SKM-1 treated with dmso at 0.1 percent for 144 hours (cell line): Measurements from ENCODE around the gene NRP1.

Source experiments
- DNase-seq: peaks from one replicate; lab custom pipeline; 2025; ENCODE audit not compliant: unreplicated experiment; lab: John Stamatoyannopoulos, UW

NRP1 gene

DNA sequence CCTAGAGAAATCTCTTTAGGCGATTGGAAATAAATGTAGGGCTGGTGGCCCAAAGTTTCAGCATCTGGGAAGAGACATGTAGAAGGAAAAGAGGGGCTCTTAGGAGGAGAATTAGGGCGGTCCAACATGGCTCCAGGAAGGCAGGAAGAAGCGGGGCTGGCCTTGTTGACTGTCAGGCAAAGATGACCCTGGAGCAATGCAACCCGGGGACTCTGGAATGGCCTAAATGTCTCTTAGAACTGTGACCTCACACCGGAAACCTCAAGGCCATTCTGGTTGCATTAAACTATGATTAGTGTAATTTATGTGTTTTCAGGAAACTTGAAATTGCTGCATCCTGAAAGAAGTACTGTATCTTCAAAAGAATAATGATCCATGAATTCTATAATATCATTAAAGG, 66.8 kb downstream of the NRP1 start:
- DNase-seq = no peak

DNA sequence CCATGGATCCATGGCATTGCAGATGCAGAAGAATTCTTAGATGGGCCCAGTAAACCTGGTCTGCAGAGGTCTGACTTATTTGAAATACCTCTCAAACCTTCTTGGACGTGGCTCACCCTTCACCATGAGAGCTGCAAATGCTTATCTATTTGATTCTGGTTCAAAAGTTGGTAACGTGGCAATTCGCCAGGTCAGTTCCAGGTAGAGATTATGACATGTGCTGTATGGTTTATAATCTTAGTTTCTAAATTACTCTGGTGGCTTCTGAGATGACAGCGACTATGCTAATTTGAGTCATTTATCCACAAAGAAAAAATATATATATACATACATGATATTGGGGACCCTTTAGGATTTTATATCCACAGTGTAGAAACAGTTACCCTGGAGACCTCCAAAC, 68.8 kb downstream of the NRP1 start:
- no peak for DNase-seq

DNA sequence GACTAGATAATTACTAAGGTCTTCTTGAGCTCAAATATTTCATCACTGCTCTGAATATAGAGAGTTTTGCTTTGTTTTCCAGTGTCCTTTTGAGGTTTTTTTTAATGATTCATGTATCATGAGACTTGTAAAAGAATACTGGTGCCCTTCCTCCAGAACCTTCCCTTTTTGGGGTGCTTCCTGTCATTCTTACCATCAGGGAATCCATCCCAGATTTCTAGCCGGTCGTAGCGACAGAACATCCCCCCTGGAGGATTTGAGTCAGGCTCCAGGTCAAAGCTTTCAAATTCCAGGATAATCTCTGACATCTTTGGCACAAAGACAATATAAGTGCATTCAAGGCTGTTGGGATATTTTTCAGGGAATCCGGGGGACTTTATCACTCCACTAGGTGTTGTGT, 71.0 kb downstream of the NRP1 start:
- no peak for DNase-seq

DNA sequence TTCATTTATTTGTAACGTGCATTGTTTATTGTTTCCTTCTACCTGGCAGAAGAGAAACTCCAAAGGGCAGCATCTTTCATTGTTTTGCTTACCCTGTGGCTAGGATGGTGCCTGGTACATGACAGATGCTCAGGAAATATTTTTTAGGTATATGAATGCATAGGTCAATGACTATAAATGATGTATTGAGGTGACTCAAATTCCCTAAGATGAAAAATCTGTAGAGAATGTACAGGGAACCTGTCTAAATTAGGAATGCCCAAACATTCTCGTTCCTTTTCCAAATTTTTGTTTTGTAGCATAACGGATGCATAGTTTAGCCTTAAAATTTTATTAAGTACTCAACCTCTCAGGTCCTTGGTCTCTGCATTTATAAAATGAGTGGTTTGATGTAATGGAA, 71.6 kb downstream of the NRP1 start:
- DNase-seq = no peak

DNA sequence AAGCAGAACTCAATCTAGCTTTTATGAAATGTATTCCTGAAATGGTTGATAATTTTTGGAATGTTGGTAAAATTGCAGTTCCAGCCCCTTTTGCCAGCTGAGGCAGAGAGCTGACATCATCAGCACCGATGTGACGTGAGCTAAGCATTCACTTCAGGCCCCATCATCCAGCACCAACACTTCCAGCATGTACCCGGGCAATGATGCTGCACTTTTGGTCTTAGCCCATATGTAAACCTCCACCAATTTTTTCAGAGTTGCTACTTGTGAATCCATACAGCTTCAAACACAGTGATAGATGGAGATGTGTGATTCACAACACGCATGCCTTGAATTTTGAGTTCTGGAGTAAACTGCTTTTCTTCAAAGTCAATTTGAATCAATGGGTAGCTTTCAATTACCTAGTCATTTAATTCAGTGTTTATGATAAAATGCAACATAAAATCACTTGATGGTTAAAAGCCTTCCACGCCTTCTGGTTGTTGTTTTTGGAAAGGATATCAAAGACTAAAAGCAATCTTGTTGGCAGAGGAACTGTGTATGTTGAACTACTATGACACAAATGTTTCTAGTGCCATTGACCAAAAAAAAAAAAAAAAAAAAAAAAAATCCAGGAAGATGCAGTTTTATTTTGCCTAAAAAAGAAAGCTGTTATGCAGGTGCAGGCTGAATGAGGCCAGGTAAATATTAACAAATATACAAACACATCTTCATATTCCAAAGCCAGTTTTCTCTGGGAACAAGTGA, 73.9 kb downstream of the NRP1 start:
- DNase-seq = no peak

DNA sequence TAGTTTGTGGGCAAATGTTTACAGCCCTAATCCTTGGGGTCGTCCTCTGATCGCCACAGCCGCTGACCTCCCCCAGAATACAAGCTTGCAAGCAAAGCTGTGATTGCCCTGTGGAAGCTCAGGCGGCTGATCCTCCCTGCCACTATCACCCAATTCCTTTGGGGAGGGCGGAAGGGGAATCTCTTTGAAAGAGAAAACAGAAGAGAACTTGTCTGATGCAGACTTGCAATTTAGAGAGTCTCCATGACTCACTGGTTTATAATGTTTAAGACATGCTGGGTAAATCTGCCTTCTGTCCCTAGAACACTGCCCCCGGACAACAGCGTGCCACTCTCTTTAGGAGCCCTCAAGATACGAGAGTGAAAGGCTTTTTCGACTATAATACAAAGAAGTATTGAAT, 75.5 kb downstream of the NRP1 start:
- DNase-seq = no peak

DNA sequence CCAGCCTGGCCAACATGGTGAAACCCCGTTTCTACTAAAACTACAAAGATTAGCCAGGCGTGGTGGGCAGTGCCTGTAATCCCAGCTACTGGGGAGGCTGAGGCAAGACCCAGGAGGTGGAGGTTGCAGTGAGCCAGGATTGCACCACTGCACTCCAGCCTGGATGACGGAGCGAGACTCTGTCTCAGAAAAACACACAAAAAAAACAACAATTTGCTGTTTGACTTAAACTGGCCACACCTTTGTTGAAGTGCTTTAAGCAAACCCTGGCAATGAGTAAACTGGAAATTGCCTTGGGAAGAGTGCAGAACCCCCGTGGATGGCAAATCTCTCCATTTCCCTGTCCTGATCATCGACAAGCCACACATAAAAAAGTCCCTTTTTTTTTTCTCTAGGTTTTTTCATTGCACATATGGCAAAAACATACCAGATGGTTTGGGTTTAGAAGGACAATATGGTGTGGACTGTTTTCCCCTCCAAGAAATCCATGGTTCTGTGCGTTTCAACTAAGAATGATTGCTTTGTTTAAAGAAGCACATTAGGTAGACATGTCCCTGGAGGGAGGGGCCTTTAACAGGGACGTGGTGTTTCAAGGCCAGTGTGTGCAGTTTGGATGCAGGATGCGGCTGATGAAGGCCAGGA, 76.9 kb downstream of the NRP1 start:
- no peak for DNase-seq

DNA sequence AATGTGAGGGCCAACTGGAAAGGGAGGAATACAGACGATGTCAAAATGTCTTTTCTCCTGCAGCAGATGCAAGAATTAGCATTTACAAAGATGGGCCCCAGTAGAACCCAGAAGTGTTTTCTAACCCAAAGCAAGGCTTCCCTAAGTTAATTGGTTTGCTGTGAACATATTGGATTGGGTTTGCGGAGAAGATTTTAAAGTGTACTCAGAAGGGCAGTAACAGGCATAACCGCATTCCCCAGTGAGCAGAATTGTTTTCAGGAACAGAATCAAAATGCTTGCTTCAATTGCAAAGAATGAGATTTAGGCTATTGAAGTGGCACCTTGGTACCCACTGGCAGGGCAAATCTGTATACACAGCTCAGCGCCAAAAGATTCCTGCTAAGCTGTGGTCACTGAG, 78.0 kb downstream of the NRP1 start:
- no peak for DNase-seq

DNA sequence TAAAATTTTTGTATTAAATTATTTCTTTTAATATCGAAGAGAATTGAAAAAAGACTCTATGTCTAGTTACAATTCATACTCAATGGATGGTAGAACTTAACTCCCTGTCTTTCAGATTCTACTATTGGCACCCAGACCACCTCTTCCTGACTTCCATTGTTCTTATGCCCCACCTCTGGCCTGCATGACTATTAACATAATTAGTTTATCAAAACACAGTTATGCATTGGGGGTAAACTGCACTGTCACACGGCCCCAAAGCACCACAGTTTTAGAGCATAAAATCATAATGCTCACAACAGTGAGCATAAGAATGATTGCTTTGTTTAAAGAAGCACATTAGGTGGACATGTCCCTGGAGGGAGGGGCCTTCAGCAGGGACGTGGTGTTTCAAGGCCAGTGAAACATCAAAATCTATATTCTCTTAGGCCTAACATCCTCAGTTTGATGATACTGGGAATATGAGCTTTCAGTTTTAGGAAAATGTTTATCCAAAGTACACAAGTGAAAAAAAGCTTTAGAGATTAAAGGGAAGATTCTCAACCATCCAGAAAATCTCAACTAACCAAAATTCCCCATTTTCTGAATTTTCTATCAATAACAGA, 79.8 kb downstream of the NRP1 start:
- no peak for DNase-seq

DNA sequence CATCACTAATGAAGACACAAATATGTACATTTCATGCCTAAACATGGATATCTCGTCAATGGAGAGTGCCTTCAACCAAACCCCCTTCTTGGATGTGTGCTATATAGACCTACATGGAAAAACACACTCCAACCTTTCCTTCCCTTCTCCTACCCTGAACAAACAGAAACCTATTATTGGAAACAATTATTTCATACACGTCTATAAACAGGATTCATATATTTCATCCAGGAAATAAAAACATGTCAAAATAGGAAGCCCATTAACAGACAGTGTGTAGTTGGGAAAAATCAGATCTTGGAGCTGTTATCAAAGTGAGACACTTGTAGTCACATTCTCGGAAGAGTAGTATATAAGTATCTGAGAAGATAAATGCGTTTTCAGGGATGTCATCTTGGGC, 81.1 kb downstream of the NRP1 start:
- DNase-seq = no peak

DNA sequence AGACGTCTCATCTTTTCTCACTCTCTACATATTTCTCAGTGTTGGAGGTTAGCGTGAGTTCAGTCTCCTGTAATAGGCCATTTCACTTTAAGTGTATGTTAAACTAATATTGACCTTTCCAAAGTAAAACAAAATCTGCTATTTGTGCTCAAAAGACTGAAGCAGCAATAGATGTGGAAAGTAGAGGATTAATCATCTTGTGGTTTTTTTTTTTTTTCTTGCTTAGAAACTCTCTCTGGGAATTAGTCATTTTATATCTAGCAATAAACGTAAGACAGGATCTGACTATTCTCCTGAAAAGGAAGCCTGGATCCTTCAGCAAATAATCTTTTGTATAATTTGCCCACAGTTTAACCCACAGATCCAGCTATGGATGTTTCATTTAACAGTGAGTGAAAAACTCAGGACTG, 81.7 kb downstream of the NRP1 start:
- DNase-seq = no peak

DNA sequence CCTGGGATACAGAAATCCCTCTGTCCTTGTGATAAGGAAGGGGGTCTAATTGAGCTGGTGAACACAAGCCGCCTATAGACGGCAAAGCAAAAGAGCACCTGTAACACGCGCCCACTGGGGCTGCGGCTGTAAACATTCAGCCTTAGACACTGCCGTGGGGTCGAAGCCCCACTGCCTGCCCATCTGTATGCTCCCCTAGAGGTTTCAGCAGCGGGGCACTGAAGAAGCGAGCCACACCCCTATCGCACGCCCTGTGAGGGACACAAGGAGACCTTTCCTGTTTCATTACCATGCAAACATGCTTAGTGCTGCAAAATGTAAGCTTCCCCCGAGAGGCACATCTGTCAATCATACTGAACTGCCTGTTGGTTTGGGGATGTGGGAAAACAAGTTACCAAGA, 82.1 kb downstream of the NRP1 start:
- no peak for DNase-seq

DNA sequence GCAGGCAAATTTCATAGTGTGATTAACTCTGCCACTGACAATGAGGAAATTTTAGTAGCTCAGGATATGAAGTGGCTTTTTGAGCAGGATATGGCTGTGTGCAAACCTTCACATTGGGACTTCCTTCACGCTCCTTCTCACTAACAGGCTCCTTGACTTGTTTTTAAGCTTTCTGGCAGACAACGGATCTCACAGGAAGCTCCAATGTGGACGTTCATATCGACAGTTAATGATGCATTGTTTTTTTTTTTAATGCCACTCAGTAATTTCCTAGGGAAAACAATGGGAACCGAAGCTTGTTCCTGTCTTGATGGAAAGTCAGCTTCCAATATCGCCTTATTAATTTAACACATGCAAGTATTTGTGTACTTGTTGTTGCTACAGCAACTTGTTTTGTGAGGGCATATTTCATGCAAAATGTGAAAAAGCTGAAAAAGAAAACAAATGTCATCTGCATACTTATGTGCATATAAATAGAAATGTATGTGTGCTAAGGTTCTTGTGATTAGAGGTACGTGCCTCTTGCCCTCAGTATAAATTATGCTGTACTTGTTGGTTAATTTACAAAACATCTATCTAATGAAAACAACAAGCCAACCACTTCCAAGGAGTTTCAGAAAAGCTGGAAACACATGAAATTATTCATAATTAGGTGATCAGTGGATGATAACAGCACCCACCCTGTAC, 84.7 kb downstream of the NRP1 start:
- DNase-seq = no peak

DNA sequence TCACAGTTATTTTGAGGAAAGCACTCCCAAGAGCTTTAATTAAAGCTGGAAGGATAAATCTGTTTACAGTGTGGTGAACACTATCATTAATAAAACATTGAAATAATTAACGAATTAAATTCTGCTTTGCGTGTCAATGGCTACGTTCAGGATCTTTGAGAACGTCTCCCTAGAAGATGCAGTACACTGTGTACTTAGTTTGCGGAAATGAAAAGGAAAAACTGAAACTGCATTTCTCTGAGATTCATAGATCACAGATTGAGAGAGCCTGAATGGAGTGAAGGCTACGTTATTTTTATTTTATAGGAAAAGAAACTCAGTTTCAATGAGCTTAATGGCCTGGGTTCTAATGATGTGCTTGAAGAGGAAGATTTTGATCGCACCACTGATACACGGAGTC, 85.3 kb downstream of the NRP1 start:
- no peak for DNase-seq

DNA sequence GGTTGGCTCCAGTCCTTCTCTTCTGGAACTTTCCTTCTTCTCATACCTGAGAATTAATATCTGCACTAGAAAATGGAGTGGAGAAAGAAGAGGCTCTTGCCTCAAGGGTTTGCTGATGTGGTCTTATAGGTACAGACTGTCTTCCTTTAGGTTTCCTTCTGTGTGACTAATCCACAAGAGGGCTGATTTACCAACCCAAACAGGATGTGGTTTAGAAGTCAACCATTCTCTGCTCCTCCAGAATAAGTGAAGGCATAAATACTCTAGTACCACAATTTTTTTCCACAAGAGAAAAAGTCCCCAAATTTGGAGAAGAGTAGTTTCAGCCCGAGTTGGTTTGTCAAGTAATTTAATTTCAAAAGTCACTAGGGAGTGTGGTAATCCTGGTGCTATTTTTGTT, 85.8 kb downstream of the NRP1 start:
- DNase-seq = peak; percentile 49

DNA sequence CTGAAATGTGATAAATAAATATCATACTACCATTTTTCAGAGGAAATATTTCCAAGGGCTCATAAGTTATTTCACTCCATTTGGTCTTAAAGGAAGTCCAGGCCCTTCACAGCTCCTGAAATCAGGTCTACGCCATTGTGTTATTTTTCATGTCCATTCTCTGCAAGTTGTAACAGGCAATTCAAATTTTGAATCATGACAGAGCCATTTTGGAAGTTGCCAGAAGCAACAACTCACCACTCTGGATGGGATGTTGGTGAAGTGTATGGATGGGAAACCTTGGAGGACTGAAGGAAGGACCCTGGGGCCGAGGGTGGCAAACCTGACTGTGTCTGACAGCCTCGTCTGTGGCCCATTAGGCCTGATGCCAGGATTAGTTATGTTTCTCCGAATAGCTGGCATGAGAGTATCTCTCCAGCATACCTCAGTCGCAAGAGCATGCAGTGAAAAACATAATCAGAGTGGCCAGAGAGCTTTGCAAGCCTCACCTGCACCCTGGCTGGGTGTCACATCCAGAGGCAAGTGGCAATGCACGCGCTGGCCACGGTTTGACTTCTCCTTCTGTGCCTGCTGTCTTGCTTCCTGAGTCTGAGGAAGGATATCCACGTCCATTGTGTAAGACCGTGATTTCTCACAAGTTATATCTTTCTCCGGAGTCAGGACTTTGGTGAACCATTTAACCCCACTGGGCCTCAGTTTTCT, 87.1 kb downstream of the NRP1 start:
- DNase-seq = peak; percentile 0

DNA sequence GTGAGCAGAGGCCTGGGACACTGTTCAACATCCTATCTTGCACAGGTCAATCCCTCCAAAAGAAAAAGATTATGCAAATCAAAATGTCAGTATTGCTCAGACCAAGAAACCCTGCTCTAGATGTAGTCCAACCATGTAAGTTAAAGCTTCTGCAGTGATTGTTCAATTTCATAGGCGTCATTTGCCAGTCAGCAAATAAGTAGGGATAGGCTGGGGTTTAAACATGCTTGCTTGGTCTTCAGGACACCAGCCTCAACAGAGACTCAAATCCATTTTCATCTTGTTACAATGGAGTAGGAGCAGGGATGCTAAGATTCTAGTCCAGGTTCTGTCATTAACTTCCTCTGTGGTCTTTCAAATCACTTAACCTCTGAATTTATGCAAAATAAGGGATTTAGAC, 89.1 kb downstream of the NRP1 start:
- DNase-seq = no peak

DNA sequence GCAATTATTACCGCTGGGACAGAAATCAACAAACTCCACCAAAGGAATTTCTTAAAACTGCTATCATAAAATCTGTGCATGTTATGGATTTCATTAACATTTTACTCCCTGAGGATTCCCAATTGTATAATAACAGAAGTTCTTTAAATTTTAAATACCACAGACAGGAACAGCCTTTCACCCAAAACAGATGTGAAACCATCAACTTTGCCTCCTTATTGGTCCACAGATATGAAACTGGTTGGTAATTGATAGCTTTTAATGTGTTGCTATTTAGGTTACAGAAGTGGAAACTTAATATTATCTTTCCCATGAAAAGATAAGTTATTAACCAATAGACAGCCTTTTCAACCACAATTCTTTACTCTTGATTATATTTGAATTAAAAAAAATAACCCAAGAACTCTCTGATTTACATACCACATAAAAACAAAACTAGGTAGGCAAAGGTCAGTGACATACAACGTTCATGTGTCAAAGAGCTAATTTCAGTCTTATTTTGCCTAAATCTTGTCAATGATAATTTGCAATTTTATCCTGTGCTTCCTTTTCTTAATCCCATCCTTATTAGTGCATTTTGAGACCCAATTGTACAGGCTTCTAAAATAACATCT, 90.0 kb downstream of the NRP1 start:
- DNase-seq = no peak

DNA sequence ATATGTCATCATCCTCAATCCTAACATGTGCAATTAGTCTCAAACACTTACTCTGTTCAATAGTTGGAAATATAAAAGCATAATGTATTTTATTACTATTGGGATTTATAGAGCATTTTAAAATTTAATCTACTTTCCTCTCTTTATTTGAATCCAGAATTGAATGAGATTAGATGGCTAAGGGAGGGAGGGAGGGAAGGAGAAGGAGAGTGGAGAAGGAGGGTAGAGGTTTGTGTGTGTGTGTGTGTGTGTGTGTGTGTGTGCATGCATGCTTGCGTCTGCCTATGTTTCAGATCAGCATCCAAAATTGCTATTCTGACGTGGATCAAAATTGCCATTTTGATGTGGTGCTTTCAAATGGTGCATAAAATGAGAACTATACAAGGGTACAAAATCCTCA, 90.8 kb downstream of the NRP1 start:
- DNase-seq = no peak

DNA sequence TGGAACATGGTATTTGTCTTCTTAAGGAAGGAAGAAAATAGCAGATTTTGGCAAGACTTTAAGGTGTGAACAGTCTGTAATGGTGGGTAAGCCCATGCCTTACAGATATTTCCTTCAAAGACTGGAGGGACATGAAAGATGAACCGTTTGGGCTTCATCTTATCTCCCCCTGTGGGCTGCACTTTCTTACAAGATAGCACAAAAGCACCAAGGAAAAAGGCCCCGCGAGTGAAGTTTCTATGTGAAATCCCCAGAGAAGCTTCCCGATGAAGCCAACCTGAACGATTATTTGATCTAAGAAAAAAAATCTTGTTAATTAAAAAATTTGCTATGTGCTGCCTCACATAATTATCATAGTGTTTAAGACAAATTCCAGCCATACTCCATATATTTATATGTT, 91.5 kb downstream of the NRP1 start:
- DNase-seq = no peak

DNA sequence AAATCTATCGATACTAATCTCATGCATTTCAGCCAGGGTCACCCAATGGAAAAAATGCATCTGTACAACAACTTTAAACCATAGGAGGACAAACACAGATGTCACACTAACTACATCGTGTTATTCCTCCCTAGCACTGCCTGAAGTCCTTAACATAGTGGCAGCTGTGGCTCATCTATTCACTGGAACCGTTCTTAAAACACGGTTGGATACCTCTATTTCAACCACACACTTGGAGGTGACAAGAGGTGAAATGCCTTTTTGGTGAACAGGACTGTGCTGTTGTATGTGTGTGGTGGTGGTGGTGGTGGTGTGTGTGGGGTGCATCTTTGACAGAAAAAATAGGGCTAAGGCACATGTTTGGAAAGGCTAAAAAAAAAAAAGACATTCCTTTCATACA, 93.1 kb downstream of the NRP1 start:
- no peak for DNase-seq
